ENCODE measurements around the gene PACSIN1.

DNA sequence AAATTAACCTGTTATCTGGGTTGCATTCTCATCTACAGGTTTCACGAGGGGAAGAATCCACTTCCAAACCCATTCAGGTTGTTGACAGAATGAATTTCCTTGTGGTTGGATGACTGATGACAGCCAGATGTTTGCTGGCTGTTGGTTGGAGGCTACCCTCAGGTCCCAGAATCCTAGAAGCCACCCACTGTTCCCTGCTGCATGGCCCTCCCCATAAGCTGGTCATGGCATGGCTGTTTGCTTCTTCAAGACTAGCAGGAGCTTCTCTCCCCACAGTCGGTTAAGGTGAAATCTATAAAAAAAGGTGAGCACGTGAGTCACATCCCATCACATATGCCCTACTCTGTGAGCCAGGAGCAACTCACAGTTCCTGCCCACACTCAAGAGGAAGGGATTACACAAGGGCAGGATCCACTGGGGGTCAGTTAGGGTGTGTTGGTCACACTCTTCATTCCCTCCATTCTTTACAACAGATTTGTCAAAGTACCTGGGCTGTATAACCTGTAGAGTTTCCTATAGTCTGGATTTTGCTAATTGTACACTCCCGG is 20.5 kb upstream of the PACSIN1 start:
- TF ChIP-seq, protein P1, sequence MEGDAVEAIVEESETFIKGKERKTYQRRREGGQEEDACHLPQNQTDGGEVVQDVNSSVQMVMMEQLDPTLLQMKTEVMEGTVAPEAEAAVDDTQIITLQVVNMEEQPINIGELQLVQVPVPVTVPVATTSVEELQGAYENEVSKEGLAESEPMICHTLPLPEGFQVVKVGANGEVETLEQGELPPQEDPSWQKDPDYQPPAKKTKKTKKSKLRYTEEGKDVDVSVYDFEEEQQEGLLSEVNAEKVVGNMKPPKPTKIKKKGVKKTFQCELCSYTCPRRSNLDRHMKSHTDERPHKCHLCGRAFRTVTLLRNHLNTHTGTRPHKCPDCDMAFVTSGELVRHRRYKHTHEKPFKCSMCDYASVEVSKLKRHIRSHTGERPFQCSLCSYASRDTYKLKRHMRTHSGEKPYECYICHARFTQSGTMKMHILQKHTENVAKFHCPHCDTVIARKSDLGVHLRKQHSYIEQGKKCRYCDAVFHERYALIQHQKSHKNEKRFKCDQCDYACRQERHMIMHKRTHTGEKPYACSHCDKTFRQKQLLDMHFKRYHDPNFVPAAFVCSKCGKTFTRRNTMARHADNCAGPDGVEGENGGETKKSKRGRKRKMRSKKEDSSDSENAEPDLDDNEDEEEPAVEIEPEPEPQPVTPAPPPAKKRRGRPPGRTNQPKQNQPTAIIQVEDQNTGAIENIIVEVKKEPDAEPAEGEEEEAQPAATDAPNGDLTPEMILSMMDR (IDR thresholded peaks at IDR 0.05; ENCODE audit: poor library complexity) = no peak
- no peak for TF ChIP-seq EZH2phosphoT487 (IDR thresholded peaks at IDR 0.05; ENCODE audit: low read depth, severe bottlenecking, unreplicated experiment)

Measured in hepatocyte (in vitro differentiated cells).